Measurements from ENCODE around the gene DNAJC11.

DNAJC11 gene

DNA sequence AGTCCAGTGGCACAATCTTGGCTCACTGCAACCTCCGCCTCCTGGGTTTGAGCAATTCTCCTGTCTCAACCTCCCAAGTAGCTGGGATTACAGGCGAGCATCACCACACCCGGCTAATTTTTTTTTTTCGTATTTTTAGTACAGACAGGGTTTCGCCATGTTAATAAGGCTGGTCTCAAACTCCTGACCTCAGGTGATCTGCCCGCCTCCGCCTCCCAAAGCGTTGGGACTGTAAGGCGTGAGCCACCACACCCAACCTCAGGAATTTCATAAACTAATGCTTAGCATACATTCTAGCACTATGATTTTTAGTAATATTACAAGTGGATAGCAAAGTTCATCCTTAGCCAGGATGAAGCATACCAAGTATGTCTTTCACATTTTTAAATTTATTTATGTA is 8.7 kb downstream of the DNAJC11 start:
- TF ChIP-seq GABPA (IDR thresholded peaks at IDR 0.05; ENCODE audit: low read depth) (no peak), POLR2AphosphoS5 (IDR thresholded peaks at IDR 0.05; ENCODE audit: low read depth) (no peak), SPI1 (IDR thresholded peaks at IDR 0.05; ENCODE audit: borderline replicate concordance, low read depth) (no peak)
- TF ChIP-seq, protein P1, sequence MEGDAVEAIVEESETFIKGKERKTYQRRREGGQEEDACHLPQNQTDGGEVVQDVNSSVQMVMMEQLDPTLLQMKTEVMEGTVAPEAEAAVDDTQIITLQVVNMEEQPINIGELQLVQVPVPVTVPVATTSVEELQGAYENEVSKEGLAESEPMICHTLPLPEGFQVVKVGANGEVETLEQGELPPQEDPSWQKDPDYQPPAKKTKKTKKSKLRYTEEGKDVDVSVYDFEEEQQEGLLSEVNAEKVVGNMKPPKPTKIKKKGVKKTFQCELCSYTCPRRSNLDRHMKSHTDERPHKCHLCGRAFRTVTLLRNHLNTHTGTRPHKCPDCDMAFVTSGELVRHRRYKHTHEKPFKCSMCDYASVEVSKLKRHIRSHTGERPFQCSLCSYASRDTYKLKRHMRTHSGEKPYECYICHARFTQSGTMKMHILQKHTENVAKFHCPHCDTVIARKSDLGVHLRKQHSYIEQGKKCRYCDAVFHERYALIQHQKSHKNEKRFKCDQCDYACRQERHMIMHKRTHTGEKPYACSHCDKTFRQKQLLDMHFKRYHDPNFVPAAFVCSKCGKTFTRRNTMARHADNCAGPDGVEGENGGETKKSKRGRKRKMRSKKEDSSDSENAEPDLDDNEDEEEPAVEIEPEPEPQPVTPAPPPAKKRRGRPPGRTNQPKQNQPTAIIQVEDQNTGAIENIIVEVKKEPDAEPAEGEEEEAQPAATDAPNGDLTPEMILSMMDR (IDR thresholded peaks at IDR 0.05; ENCODE audit: insufficient read depth, low read length), result no peak
- TF ChIP-seq, protein P2, sequence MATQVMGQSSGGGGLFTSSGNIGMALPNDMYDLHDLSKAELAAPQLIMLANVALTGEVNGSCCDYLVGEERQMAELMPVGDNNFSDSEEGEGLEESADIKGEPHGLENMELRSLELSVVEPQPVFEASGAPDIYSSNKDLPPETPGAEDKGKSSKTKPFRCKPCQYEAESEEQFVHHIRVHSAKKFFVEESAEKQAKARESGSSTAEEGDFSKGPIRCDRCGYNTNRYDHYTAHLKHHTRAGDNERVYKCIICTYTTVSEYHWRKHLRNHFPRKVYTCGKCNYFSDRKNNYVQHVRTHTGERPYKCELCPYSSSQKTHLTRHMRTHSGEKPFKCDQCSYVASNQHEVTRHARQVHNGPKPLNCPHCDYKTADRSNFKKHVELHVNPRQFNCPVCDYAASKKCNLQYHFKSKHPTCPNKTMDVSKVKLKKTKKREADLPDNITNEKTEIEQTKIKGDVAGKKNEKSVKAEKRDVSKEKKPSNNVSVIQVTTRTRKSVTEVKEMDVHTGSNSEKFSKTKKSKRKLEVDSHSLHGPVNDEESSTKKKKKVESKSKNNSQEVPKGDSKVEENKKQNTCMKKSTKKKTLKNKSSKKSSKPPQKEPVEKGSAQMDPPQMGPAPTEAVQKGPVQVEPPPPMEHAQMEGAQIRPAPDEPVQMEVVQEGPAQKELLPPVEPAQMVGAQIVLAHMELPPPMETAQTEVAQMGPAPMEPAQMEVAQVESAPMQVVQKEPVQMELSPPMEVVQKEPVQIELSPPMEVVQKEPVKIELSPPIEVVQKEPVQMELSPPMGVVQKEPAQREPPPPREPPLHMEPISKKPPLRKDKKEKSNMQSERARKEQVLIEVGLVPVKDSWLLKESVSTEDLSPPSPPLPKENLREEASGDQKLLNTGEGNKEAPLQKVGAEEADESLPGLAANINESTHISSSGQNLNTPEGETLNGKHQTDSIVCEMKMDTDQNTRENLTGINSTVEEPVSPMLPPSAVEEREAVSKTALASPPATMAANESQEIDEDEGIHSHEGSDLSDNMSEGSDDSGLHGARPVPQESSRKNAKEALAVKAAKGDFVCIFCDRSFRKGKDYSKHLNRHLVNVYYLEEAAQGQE (IDR thresholded peaks at IDR 0.05; ENCODE audit: insufficient replicate concordance, low read depth), result no peak
- DNase-seq (ENCODE audit: low read depth in 1 of 2, low spot score in 1 of 2), result no peak
- no peak overlapping the region for H3K4me3 ChIP-seq (replicated peaks; ENCODE audit: insufficient read depth, low read length)
- H3K27ac ChIP-seq (replicated peaks), result no peak overlapping the region
- no peaks in the 10 kb centered on the region for H3K27me3 ChIP-seq (ENCODE audit: insufficient read depth, poor library complexity, severe bottlenecking)

DNA sequence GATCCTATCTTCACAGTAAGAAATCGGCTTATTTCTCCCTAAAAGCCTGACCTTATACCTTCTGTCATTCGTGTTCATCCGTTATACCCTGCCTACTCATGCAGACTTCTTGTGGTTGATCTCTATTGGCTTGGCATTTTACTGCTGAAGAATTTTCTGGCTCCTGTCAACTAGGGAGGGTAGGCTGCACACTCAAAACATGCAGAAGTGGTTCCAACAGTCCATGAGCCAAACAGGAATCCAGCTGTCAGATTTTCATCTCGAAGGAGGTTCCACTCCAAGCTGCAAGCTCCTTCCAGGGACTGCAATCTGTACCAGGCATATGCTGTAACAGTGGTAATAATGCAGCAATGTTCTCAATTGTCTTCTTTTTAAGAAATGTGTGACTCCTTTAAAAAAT is 10.1 kb downstream of the DNAJC11 start:
- no peak for TF ChIP-seq GABPA (IDR thresholded peaks at IDR 0.05; ENCODE audit: low read depth)
- TF ChIP-seq POLR2AphosphoS5 (IDR thresholded peaks at IDR 0.05; ENCODE audit: low read depth), result no peak
- TF ChIP-seq, protein P2 (IDR thresholded peaks at IDR 0.05; ENCODE audit: insufficient replicate concordance, low read depth), result no peak
- TF ChIP-seq, protein P1 (IDR thresholded peaks at IDR 0.05; ENCODE audit: insufficient read depth, low read length), result no peak
- no peak for TF ChIP-seq SPI1 (IDR thresholded peaks at IDR 0.05; ENCODE audit: borderline replicate concordance, low read depth)
- no peak overlapping the region for H3K4me3 ChIP-seq (replicated peaks; ENCODE audit: insufficient read depth, low read length)
- no peak overlapping the region for H3K27ac ChIP-seq (replicated peaks)
- DNase-seq (ENCODE audit: low read depth in 1 of 2, low spot score in 1 of 2), result no peak
- no peaks in the 10 kb centered on the region for H3K27me3 ChIP-seq (ENCODE audit: insufficient read depth, poor library complexity, severe bottlenecking)

DNA sequence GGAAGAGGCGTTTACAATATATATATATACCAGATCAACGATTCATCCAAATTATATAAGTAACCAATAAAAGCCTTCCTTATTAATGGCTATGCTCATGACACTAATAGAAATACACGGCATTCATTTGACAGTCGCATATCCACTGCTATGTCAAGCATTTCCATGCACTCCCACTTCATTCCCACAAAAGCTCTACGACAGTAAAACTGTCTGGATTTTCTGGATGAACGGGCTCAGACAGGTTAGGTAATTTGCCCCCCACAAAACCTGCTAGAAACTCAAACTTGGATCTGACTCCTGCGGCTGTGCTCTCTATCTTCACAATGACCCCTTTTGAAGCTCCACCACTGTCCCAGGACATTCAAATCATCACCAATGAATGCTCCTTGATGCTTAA is 11.4 kb downstream of the DNAJC11 start:
- TF ChIP-seq, protein P1 (IDR thresholded peaks at IDR 0.05; ENCODE audit: insufficient read depth, low read length), result no peak
- TF ChIP-seq, protein P2 (IDR thresholded peaks at IDR 0.05; ENCODE audit: insufficient replicate concordance, low read depth), result no peak
- no peak for TF ChIP-seq GABPA (IDR thresholded peaks at IDR 0.05; ENCODE audit: low read depth)
- TF ChIP-seq POLR2AphosphoS5 (IDR thresholded peaks at IDR 0.05; ENCODE audit: low read depth), result no peak
- TF ChIP-seq SPI1 (IDR thresholded peaks at IDR 0.05; ENCODE audit: borderline replicate concordance, low read depth), result no peak
- no peak for DNase-seq (ENCODE audit: low read depth in 1 of 2, low spot score in 1 of 2)
- H3K4me3 ChIP-seq (replicated peaks; ENCODE audit: insufficient read depth, low read length), result no peak overlapping the region

More for the DNA sequence above, 11.4 kb downstream of the DNAJC11 start:
- no peak overlapping the region for H3K27ac ChIP-seq (replicated peaks)
- H3K27me3 ChIP-seq (ENCODE audit: insufficient read depth, poor library complexity, severe bottlenecking), result no peaks in the 10 kb centered on the region

Data from HL-60 (cell line).